HG03095 (cell line): ENCODE measurements around the gene SLC7A7.
A peak's percentile ranks its signal among the peaks of the same experiment; 100 is the strongest.
"Not testable (repeated sequence)": the region's sequence is repeated elsewhere in the genome, so short reads cannot be mapped to it uniquely, and the experiment has no call there.

ENCODE experiments used
- ATAC-seq: cut with Tn5 transposase; IDR thresholded peaks from one replicate; pipeline ENCODE4 v1.9.1; 2021; ENCODE audit warnings: moderate library complexity; ENCODE audit not compliant: unreplicated experiment

The SLC7A7 gene

GRCh38 chr14:22844221-22845102, 29.2 kb upstream of the SLC7A7 start:
- no peak for ATAC-seq

GRCh38 chr14:22843123-22843925, 28.1 kb upstream of the SLC7A7 start:
- no peak for ATAC-seq

GRCh38 chr14:22842211-22843122, 27.2 kb upstream of the SLC7A7 start:
- no peak for ATAC-seq

GRCh38 chr14:22841769-22842168, 26.5 kb upstream of the SLC7A7 start:
- no peak for ATAC-seq

GRCh38 chr14:22841311-22841710, 26.1 kb upstream of the SLC7A7 start:
- no peak for ATAC-seq

- no peak for ATAC-seq
Observed at GRCh38 chr14:22839159-22839779, 24.0 kb upstream of the SLC7A7 start.

GRCh38 chr14:22838631-22839041, 23.4 kb upstream of the SLC7A7 start:
- ATAC-seq: no peak

GRCh38 chr14:22837750-22838538, 22.7 kb upstream of the SLC7A7 start:
- no peak for ATAC-seq

- ATAC-seq: no peak
Observed at GRCh38 chr14:22837114-22837749, 22.0 kb upstream of the SLC7A7 start.

GRCh38 chr14:22836301-22837113, 21.3 kb upstream of the SLC7A7 start, which contains the start of gene MMP14:
Gene MMP14, plus strand, starts transcription at chr14:22836585. Its CDS starts 233 bp downstream, at chr14:22836818.
- no peak for ATAC-seq

- no peak for ATAC-seq
Observed at GRCh38 chr14:22835505-22835904, 20.3 kb upstream of the SLC7A7 start.

- no peak for ATAC-seq
Observed at GRCh38 chr14:22830443-22831010, 15.3 kb upstream of the SLC7A7 start.

GRCh38 chr14:22829661-22830442, 14.6 kb upstream of the SLC7A7 start, which contains the start of gene MRPL52:
Gene MRPL52, plus strand, starts transcription at chr14:22829887. Its CDS starts 26 bp downstream, at chr14:22829913.
- ATAC-seq: peak; percentile 82

- not testable (repeated sequence) for ATAC-seq
Observed at GRCh38 chr14:22829076-22829660, 13.9 kb upstream of the SLC7A7 start.

- no peak for ATAC-seq
Observed at GRCh38 chr14:22824711-22825359, 9.6 kb upstream of the SLC7A7 start.

- ATAC-seq: peak; percentile 45
Observed at GRCh38 chr14:22822571-22823098, 7.4 kb upstream of the SLC7A7 start.
